HEK293 (cell line): Measurements from ENCODE around the gene CCDC85C.

Experiments
- ATF2 ChIP-seq: fragments of 450-650 bp; formaldehyde crosslinking; IDR thresholded peaks from 2 replicates; pipeline ENCODE4 v1.5.1; 2016; ENCODE audit warnings: missing biosample characterization, missing genetic modification characterization, low read depth
- CTCF ChIP-seq: fragments of 450-650 bp; formaldehyde crosslinking; IDR thresholded peaks from 2 replicates; pipeline ENCODE4 v1.5.1; 2016; ENCODE audit warnings: missing biosample characterization, missing genetic modification characterization
- HIC1 ChIP-seq: fragments of 450-650 bp; formaldehyde crosslinking; IDR thresholded peaks from 2 replicates; pipeline ENCODE4 v1.5.1; 2016; ENCODE audit warnings: missing biosample characterization, missing genetic modification characterization
- MYNN ChIP-seq: fragments of 450-650 bp; formaldehyde crosslinking; IDR thresholded peaks from 2 replicates; pipeline ENCODE4 v1.5.1; 2016; ENCODE audit warnings: missing biosample characterization, missing genetic modification characterization, borderline replicate concordance
- SP2 ChIP-seq: fragments of 450-650 bp; formaldehyde crosslinking; IDR thresholded peaks from 2 replicates; pipeline ENCODE4 v1.5.1; 2016; ENCODE audit warnings: missing biosample characterization, missing genetic modification characterization
- ZBTB7A ChIP-seq: fragments of 450-650 bp; formaldehyde crosslinking; IDR thresholded peaks from 2 replicates; pipeline ENCODE4 v1.5.1; 2016; ENCODE audit warnings: low read depth, missing biosample characterization, missing genetic modification characterization
- ZIC2 ChIP-seq: fragments of 450-650 bp; formaldehyde crosslinking; IDR thresholded peaks from 2 replicates; pipeline ENCODE4 v1.5.1; 2016; ENCODE audit warnings: missing biosample characterization, missing genetic modification characterization
- ZNF184 ChIP-seq: fragments of 450-650 bp; IDR thresholded peaks from 2 replicates; pipeline ENCODE4 v1.5.1; 2018; ENCODE audit warnings: missing biosample characterization, mild to moderate bottlenecking, missing genetic modification characterization
- ZNF280D ChIP-seq: fragments of 450-650 bp; formaldehyde crosslinking; IDR thresholded peaks from 2 replicates; pipeline ENCODE4 v1.5.1; 2016; ENCODE audit warnings: missing biosample characterization, missing genetic modification characterization
- ZNF629 ChIP-seq: fragments of 450-650 bp; formaldehyde crosslinking; IDR thresholded peaks from 2 replicates; pipeline ENCODE4 v1.5.1; 2017; ENCODE audit warnings: missing biosample characterization, missing genetic modification characterization

- TF ChIP-seq ZNF184 (tag by site-specific recombination) (no peak), SP2 (tag by site-specific recombination) (no peak), HIC1 (no peak), CTCF (tag by site-specific recombination) (no peak), ATF2 (no peak), ZBTB7A (tag by site-specific recombination) (no peak), ZIC2 (tag by site-specific recombination) (no peak), ZNF280D (tag by site-specific recombination) (no peak), ZNF629 (tag by site-specific recombination) (no peak), MYNN (no peak)
Observed at GRCh38 chr14:99517643-99518381, 86.2 kb downstream of the CCDC85C start.
